Measurements from ENCODE around the gene NFATC2IP. TPM values are rescaled to one million over a fixed set of nuclear protein-coding genes. Genes with fewer than 3 reads are reported as not detected.

The NFATC2IP gene
- polyA plus RNA-seq, 2 of the 4 experiments (the other 2 are of a cell fraction): 29.7 to 32.2 TPM

DNA sequence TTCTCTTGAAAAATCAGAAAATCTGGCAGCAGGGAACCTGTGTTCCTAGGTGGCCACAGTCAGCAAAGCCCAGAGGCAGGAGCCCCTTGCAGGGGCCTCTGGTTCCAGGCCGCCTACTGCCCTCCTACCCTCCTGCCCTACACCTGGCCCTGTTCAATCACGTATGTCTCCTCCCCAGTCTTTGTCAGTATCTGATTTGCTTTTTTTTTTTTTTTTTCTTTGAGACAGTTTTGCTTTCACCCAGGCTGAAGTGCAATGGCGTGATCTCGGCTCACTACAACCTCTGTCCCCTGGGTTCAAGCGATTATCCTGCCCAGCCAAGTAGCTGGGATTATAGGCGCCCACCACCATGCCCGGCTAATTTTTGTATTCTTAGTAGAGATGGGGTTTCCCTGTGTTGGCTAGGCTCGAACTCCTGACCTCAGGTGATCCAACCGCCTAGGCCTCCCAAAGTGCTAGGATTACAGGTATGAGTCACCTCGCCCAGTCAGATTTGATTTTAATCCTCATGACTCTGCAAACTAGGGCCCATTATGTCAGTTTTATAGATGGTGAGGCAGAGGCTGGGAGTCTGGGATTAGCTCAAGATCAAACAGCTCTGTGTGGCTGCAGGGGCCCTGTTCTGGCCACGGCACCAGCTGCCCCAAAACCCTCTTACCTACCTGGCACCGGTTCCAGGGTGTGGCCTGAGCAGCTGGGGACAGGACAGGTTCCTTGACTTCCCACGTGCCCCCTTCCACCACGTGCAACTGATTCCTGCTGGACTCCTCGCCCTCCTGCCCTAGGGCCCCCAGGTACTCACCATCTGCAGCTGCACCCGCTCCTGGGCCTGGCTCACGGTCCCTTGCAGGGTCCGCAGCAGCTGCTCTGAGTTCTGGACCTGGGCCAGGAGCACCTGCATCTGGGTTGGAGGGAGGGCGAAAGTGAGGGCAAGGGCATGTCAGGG, 40.4 kb upstream of the NFATC2IP start:
- no peak overlapping the region for H3K4me2 ChIP-seq
- 70% methylated on average over 18 of the region's 19 CpGs for WGBS (ENCODE audit: missing lambda C conversion rate)
- FAIRE-seq (no peak), ATAC-seq (peak; percentile 17 to 48; a peak in 3 of 6 replicates), DNase-seq (ENCODE audit: low read depth in 1 of 2, low spot score in 1 of 2) (peak in 1 of 2 experiments; percentile 55)
- peaks cover 9% of the 10 kb centered on the region; the same call in 1 of the 3 replicates for H3K4me1 ChIP-seq
- ChIA-PET POLR2A (no interaction called here), CTCF (interaction anchor here (0.6 to 6.8 kb wide), 4 partner anchors 21 to 62 kb away, joined by 3 to 41 read pairs (median 4); no protein-coding TSS in a partner anchor)
- no peak overlapping the region for H3K4me3 ChIP-seq
- peak overlapping the region in 1 of 2 experiments; percentile 70; a peak in 3 of 6 replicates for H3K27ac ChIP-seq
- TF ChIP-seq NPAS2 (CRISPR knock-in tag; IDR thresholded peaks at IDR 0.05; ENCODE audit: borderline replicate concordance): no peak
- no peak for TF ChIP-seq FOSL2 (IDR thresholded peaks at IDR 0.05)
- TF ChIP-seq FOSL2 (CRISPR knock-in tag; IDR thresholded peaks at IDR 0.05): peak; percentile 61
- no peak for TF ChIP-seq POLR2AphosphoS2 (conservative IDR thresholded peaks at IDR 0.05; ENCODE audit: low read length)
- no peak for TF ChIP-seq NR3C1 (IDR thresholded peaks at IDR 0.05)
- no peaks in the 10 kb centered on the region for H3K9me3 ChIP-seq

DNA sequence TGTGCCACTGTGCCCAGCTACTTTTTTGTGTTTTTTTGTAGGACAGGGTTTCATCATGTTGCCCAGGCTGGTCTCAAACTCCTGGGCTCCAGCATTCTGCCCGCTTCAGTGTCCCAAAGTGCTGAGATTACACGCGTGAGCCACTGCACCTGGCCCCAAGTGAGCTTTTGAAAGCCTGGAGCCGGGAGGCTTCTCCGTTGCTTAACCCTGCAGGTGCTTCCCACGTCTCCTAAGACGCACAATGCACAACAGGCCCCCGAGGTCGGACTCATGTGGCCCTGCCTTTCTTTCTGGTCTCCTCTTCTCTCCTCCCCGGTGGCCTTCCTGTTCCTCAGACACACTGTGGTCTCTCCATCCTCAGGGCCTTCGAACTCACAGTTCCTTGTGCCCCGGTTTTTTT, 38.2 kb upstream of the NFATC2IP start:
- H3K9me3 ChIP-seq: no peaks in the 10 kb centered on the region
- no peak for FAIRE-seq
- ChIA-PET POLR2A (no interaction called here), CTCF (interaction anchor here (0.7 to 6.8 kb wide), 6 partner anchors 9 to 50 kb away, joined by 3 to 41 read pairs (median 4); no protein-coding TSS in a partner anchor)
- no peak overlapping the region for H3K4me2 ChIP-seq
- peaks cover 9% of the 10 kb centered on the region; the same call in 1 of the 3 replicates for H3K4me1 ChIP-seq
- TF ChIP-seq BHLHE40 (IDR thresholded peaks at IDR 0.05; ENCODE audit: low read depth, low read length) (no peak), NPAS2 (CRISPR knock-in tag; IDR thresholded peaks at IDR 0.05; ENCODE audit: borderline replicate concordance) (no peak), EP300 (IDR thresholded peaks at IDR 0.05) (no peak), ZC3H11A (IDR thresholded peaks at IDR 0.05) (no peak)
- TF ChIP-seq, protein P1, sequence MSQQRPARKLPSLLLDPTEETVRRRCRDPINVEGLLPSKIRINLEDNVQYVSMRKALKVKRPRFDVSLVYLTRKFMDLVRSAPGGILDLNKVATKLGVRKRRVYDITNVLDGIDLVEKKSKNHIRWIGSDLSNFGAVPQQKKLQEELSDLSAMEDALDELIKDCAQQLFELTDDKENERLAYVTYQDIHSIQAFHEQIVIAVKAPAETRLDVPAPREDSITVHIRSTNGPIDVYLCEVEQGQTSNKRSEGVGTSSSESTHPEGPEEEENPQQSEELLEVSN (IDR thresholded peaks at IDR 0.05; ENCODE audit: borderline replicate concordance, low read depth): no peak
- TF ChIP-seq, protein P2, sequence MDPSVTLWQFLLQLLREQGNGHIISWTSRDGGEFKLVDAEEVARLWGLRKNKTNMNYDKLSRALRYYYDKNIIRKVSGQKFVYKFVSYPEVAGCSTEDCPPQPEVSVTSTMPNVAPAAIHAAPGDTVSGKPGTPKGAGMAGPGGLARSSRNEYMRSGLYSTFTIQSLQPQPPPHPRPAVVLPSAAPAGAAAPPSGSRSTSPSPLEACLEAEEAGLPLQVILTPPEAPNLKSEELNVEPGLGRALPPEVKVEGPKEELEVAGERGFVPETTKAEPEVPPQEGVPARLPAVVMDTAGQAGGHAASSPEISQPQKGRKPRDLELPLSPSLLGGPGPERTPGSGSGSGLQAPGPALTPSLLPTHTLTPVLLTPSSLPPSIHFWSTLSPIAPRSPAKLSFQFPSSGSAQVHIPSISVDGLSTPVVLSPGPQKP (IDR thresholded peaks at IDR 0.05; ENCODE audit: low read depth, low read length): no peak
- WGBS (ENCODE audit: missing lambda C conversion rate): 94% methylated on average over 12 of the region's 12 CpGs
- ATAC-seq: no peak
- no peak overlapping the region for H3K4me3 ChIP-seq
- H3K27ac ChIP-seq: peak overlapping the region in 1 of 2 experiments; percentile 52; a peak in 2 of 6 replicates
- no peak for DNase-seq (ENCODE audit: low read depth in 1 of 2, low spot score in 1 of 2)

DNA sequence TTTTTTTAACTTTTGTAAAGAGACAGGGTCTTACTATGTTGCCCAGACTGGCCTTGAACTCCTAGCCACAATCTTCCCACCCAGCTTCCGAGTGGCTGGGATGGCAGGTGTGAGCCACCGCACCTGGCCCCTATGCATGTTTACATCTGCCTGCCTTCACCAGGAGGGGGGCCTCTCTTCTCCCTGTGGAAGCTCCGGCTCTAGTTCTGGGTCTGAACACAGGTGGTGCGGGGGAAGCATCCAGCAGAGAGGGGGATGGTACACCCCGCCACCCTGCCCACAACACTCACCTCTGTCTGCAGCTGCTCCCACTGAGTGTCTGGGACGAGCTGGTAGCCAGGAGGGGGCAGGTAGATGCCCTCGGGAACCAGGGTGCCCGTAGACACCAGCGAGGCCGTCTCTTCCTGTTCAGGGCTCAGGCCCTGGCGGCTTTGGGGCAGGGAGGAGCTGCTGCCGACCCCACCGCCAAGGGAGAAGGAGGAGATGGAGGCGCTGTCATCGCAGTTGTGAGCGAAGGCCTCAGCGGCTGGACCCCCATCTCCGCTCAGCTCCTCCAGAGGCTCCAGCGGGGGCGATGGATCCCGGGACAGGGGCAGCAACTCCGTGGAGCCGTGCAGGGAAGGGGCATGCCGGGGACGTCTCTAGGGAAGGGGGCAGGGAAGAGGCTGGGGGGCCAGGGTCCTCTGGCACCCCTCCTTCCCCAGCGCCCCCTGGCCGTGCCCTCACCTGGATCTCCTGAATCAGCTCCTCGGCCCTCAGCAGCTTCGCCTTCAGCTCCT, 36.6 kb upstream of the NFATC2IP start:
- no peak for ATAC-seq
- no peak for DNase-seq (ENCODE audit: low read depth in 1 of 2, low spot score in 1 of 2)
- WGBS (ENCODE audit: missing lambda C conversion rate): 91% methylated on average over 23 of the region's 29 CpGs
- no peak for FAIRE-seq
- Histone ChIP-seq H3K27ac (no peak overlapping the region), H3K4me3 (no peak overlapping the region), H3K4me1 (peaks cover 9% of the 10 kb centered on the region; the same call in 1 of the 3 replicates), H3K4me2 (no peak overlapping the region), H3K9me3 (no peaks in the 10 kb centered on the region)
- CTCF ChIA-PET: interaction anchor here (0.5 to 8.5 kb wide), 6 partner anchors 9 to 57 kb away, joined by 3 to 55 read pairs (median 4); no protein-coding TSS in a partner anchor
- POLR2A ChIA-PET: no interaction called here
- TF ChIP-seq CBX2 (IDR thresholded peaks at IDR 0.05; ENCODE audit: borderline replicate concordance, low read depth) (no peak), HOXA7 (CRISPR knock-in tag; IDR thresholded peaks at IDR 0.05) (no peak), POLR2A (IDR thresholded peaks at IDR 0.05; ENCODE audit: low read length) (no peak), FOSB (CRISPR knock-in tag; IDR thresholded peaks at IDR 0.05) (no peak), HOXB5 (CRISPR knock-in tag; IDR thresholded peaks at IDR 0.05) (no peak), HDAC2 (IDR thresholded peaks at IDR 0.05) (no peak), ZSCAN20 (CRISPR knock-in tag; IDR thresholded peaks at IDR 0.05) (no peak), PHF8 (IDR thresholded peaks at IDR 0.05; ENCODE audit: borderline replicate concordance, low read depth) (no peak), RNF2 (IDR thresholded peaks at IDR 0.05; ENCODE audit: borderline replicate concordance, low read depth) (no peak), JUNB (IDR thresholded peaks at IDR 0.05) (no peak)
- TF ChIP-seq, protein P3, sequence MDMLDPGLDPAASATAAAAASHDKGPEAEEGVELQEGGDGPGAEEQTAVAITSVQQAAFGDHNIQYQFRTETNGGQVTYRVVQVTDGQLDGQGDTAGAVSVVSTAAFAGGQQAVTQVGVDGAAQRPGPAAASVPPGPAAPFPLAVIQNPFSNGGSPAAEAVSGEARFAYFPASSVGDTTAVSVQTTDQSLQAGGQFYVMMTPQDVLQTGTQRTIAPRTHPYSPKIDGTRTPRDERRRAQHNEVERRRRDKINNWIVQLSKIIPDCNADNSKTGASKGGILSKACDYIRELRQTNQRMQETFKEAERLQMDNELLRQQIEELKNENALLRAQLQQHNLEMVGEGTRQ (IDR thresholded peaks at IDR 0.05): no peak
- TF ChIP-seq, protein P4, sequence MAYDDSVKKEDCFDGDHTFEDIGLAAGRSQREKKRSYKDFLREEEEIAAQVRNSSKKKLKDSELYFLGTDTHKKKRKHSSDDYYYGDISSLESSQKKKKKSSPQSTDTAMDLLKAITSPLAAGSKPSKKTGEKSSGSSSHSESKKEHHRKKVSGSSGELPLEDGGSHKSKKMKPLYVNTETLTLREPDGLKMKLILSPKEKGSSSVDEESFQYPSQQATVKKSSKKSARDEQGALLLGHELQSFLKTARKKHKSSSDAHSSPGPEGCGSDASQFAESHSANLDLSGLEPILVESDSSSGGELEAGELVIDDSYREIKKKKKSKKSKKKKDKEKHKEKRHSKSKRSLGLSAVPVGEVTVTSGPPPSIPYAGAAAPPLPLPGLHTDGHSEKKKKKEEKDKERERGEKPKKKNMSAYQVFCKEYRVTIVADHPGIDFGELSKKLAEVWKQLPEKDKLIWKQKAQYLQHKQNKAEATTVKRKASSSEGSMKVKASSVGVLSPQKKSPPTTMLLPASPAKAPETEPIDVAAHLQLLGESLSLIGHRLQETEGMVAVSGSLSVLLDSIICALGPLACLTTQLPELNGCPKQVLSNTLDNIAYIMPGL (CRISPR knock-in tag; IDR thresholded peaks at IDR 0.05; ENCODE audit: borderline replicate concordance): no peak
- TF ChIP-seq, protein P5, sequence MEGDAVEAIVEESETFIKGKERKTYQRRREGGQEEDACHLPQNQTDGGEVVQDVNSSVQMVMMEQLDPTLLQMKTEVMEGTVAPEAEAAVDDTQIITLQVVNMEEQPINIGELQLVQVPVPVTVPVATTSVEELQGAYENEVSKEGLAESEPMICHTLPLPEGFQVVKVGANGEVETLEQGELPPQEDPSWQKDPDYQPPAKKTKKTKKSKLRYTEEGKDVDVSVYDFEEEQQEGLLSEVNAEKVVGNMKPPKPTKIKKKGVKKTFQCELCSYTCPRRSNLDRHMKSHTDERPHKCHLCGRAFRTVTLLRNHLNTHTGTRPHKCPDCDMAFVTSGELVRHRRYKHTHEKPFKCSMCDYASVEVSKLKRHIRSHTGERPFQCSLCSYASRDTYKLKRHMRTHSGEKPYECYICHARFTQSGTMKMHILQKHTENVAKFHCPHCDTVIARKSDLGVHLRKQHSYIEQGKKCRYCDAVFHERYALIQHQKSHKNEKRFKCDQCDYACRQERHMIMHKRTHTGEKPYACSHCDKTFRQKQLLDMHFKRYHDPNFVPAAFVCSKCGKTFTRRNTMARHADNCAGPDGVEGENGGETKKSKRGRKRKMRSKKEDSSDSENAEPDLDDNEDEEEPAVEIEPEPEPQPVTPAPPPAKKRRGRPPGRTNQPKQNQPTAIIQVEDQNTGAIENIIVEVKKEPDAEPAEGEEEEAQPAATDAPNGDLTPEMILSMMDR (IDR thresholded peaks at IDR 0.05): no peak

Measured in A549 (cell line).